ENCODE data around the gene TKT.

Gene TKT

DNA sequence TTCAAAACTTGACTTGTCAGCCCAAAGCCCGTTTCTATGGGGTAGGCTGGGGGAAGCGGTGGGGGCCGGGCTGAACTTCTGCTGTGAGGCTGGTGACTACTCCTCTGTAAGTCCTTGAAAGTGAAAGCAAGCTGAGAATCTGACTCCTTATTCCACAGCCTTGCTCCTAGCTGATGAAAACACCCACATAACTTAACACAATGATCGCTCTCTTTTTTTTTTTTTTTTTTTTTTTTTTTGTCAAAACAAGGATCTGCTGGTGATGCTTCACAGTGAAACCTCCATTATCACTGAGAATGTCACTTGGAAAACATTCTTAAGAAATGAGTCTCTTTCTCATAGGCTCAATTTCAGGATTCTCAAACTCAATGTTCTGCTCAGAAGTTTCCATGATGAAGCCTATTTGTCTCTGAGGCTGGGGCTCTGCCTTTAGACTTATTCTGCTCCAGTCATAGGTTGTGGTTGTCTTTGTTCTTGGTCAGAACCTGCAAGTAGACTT, 31.4 kb upstream of the TKT start:
- Histone ChIP-seq H3K18ac (ENCODE audit: low read depth in 1 of 2, low read length in 2 of 2) (no peak overlapping the region), H3K79me1 (replicated peaks; ENCODE audit: low read length, poor library complexity, severe bottlenecking) (peaks cover 12% of the 10 kb centered on the region), H3K27me3 (ENCODE audit: control insufficient read depth in 1 of 2, insufficient read depth in 1 of 2, low read length in 2 of 2) (no peaks in the 10 kb centered on the region)

DNA sequence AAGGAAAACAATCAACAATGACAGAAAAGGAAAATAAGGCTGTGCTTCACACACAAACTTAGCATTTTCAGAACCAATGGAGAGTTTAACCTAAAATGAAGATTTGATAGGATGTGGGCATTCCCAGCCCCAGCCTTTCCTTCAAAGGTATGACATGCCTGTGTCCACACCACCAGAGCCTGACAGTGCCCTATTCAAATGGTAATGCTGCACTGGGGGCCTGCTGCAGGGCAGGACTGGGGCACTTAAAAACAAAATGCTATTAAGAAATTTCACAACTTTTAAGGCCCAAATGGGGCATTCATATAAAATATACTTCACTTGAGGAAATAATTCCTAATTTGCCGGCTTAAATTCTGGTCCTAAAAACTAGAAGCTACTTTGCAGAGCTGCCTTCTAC, 30.9 kb upstream of the TKT start:
- Histone ChIP-seq H3K4ac (ENCODE audit: low read depth in 1 of 2, low read length in 2 of 2) (peak overlapping the region in 1 of 2 experiments; percentile 63), H3K36me3 (ENCODE audit: control insufficient read depth in 1 of 2, insufficient read depth in 2 of 2, low read depth in 1 of 2, low read length in 2 of 2) (peaks cover 18 to 82% of the 10 kb centered on the region in 2 experiments)
- WGBS = 36% methylated on average over 1 of the region's 1 CpG

More for the DNA sequence above, 31.4 kb upstream of the TKT start:
- Histone ChIP-seq H2BK12ac (ENCODE audit: low read length in 2 of 2) (no peak overlapping the region), H3K4me1 (ENCODE audit: control insufficient read depth, insufficient read depth, low read depth, low read length) (no peaks in the 10 kb centered on the region), H2BK15ac (ENCODE audit: low read depth, poor library complexity, severe bottlenecking) (no peak overlapping the region), H3K23ac (ENCODE audit: low read length in 2 of 2) (no peak overlapping the region), H4K91ac (ENCODE audit: low read length) (no peak overlapping the region), H2BK120ac (ENCODE audit: low read depth, low read length) (no peak overlapping the region), H3K4me3 (ENCODE audit: insufficient read depth in 1 of 2, low read depth in 1 of 2, low read length in 2 of 2) (no peak overlapping the region), H3K14ac (ENCODE audit: low read length in 2 of 2) (no peak overlapping the region), H3K36me3 (ENCODE audit: control insufficient read depth in 1 of 2, insufficient read depth in 2 of 2, low read depth in 1 of 2, low read length in 2 of 2) (peaks cover 20 to 87% of the 10 kb centered on the region in 2 experiments), H2AFZ (ENCODE audit: low read depth, low read length) (no peak overlapping the region), H3K27ac (ENCODE audit: low read length, poor library complexity, severe bottlenecking) (peak overlapping the region; percentile 17), H2BK5ac (ENCODE audit: low read depth, low read length, poor library complexity, severe bottlenecking) (no peak overlapping the region), H4K8ac (ENCODE audit: low read length) (no peak overlapping the region), H3K9me3 (ENCODE audit: control insufficient read depth, low read length) (no peaks in the 10 kb centered on the region), H3K9ac (ENCODE audit: low read length) (peak overlapping the region; percentile 51), H3K4me2 (ENCODE audit: low read length, poor library complexity, severe bottlenecking) (no peak overlapping the region), H3K4ac (ENCODE audit: low read depth in 1 of 2, low read length in 2 of 2) (no peak overlapping the region), H2AK5ac (ENCODE audit: low read length, severe bottlenecking) (no peak overlapping the region)
- peak; percentile 74 for DNase-seq
- WGBS = 62% methylated on average over 4 of the region's 4 CpGs

GRCh38 chr3:53282581-53282980, 26.8 kb upstream of the TKT start:
- Histone ChIP-seq H4K91ac (ENCODE audit: low read length) (no peak overlapping the region), H3K23ac (ENCODE audit: low read length in 2 of 2) (no peak overlapping the region), H3K9ac (ENCODE audit: low read length) (no peak overlapping the region), H2AK5ac (ENCODE audit: low read length, severe bottlenecking) (no peak overlapping the region), H3K4me2 (ENCODE audit: low read length, poor library complexity, severe bottlenecking) (no peak overlapping the region), H3K9me3 (ENCODE audit: control insufficient read depth, low read length) (no peaks in the 10 kb centered on the region), H3K4me1 (ENCODE audit: control insufficient read depth, insufficient read depth, low read depth, low read length) (no peaks in the 10 kb centered on the region), H3K14ac (ENCODE audit: low read length in 2 of 2) (no peak overlapping the region), H3K4me3 (ENCODE audit: insufficient read depth in 1 of 2, low read depth in 1 of 2, low read length in 2 of 2) (no peak overlapping the region), H3K27ac (ENCODE audit: low read length, poor library complexity, severe bottlenecking) (no peak overlapping the region), H3K27me3 (ENCODE audit: control insufficient read depth in 1 of 2, insufficient read depth in 1 of 2, low read length in 2 of 2) (no peaks in the 10 kb centered on the region), H2BK5ac (ENCODE audit: low read depth, low read length, poor library complexity, severe bottlenecking) (no peak overlapping the region), H2BK12ac (ENCODE audit: low read length in 2 of 2) (no peak overlapping the region), H2AFZ (ENCODE audit: low read depth, low read length) (no peak overlapping the region), H3K79me1 (replicated peaks; ENCODE audit: low read length, poor library complexity, severe bottlenecking) (peaks cover 4% of the 10 kb centered on the region), H3K36me3 (ENCODE audit: control insufficient read depth in 1 of 2, insufficient read depth in 2 of 2, low read depth in 1 of 2, low read length in 2 of 2) (peaks cover 14 to 55% of the 10 kb centered on the region in 2 experiments), H2BK120ac (ENCODE audit: low read depth, low read length) (no peak overlapping the region), H3K4ac (ENCODE audit: low read depth in 1 of 2, low read length in 2 of 2) (no peak overlapping the region), H2BK15ac (ENCODE audit: low read depth, poor library complexity, severe bottlenecking) (no peak overlapping the region), H3K18ac (ENCODE audit: low read depth in 1 of 2, low read length in 2 of 2) (no peak overlapping the region), H4K8ac (ENCODE audit: low read length) (no peak overlapping the region)
- WGBS = 90% methylated on average over 8 of the region's 8 CpGs
- no peak for DNase-seq

More for the DNA sequence above, 30.9 kb upstream of the TKT start:
- no peak overlapping the region for H3K23ac ChIP-seq (ENCODE audit: low read length in 2 of 2)
- H3K4me1 ChIP-seq (ENCODE audit: control insufficient read depth, insufficient read depth, low read depth, low read length) = no peaks in the 10 kb centered on the region
- H4K91ac ChIP-seq (ENCODE audit: low read length) = no peak overlapping the region
- H2BK5ac ChIP-seq (ENCODE audit: low read depth, low read length, poor library complexity, severe bottlenecking) = no peak overlapping the region
- H3K27me3 ChIP-seq (ENCODE audit: control insufficient read depth in 1 of 2, insufficient read depth in 1 of 2, low read length in 2 of 2) = no peaks in the 10 kb centered on the region
- no peak overlapping the region for H2AK5ac ChIP-seq (ENCODE audit: low read length, severe bottlenecking)
- H3K4me3 ChIP-seq (ENCODE audit: insufficient read depth in 1 of 2, low read depth in 1 of 2, low read length in 2 of 2) = no peak overlapping the region
- no peak overlapping the region for H2AFZ ChIP-seq (ENCODE audit: low read depth, low read length)
- peak overlapping the region; percentile 17 for H3K27ac ChIP-seq (ENCODE audit: low read length, poor library complexity, severe bottlenecking)
- no peak overlapping the region for H2BK15ac ChIP-seq (ENCODE audit: low read depth, poor library complexity, severe bottlenecking)
- no peak overlapping the region for H2BK120ac ChIP-seq (ENCODE audit: low read depth, low read length)
- H3K18ac ChIP-seq (ENCODE audit: low read depth in 1 of 2, low read length in 2 of 2) = no peak overlapping the region
- no peak overlapping the region for H4K8ac ChIP-seq (ENCODE audit: low read length)
- no peaks in the 10 kb centered on the region for H3K9me3 ChIP-seq (ENCODE audit: control insufficient read depth, low read length)
- H2BK12ac ChIP-seq (ENCODE audit: low read length in 2 of 2) = no peak overlapping the region
- H3K14ac ChIP-seq (ENCODE audit: low read length in 2 of 2) = no peak overlapping the region
- H3K4me2 ChIP-seq (ENCODE audit: low read length, poor library complexity, severe bottlenecking) = no peak overlapping the region
- peaks cover 9% of the 10 kb centered on the region for H3K79me1 ChIP-seq (replicated peaks; ENCODE audit: low read length, poor library complexity, severe bottlenecking)
- H3K9ac ChIP-seq (ENCODE audit: low read length) = peak overlapping the region; percentile 51
- no peak for DNase-seq

- 80% methylated on average over 4 of the region's 4 CpGs for WGBS
- no peak overlapping the region for H2BK12ac ChIP-seq (ENCODE audit: low read length in 2 of 2)
- no peak overlapping the region for H3K4me3 ChIP-seq (ENCODE audit: insufficient read depth in 1 of 2, low read depth in 1 of 2, low read length in 2 of 2)
- H2BK15ac ChIP-seq (ENCODE audit: low read depth, poor library complexity, severe bottlenecking) = no peak overlapping the region
- no peak overlapping the region for H3K23ac ChIP-seq (ENCODE audit: low read length in 2 of 2)
- H4K8ac ChIP-seq (ENCODE audit: low read length) = no peak overlapping the region
- no peak overlapping the region for H3K4ac ChIP-seq (ENCODE audit: low read depth in 1 of 2, low read length in 2 of 2)
- no peaks in the 10 kb centered on the region for H3K79me1 ChIP-seq (replicated peaks; ENCODE audit: low read length, poor library complexity, severe bottlenecking)
- no peak overlapping the region for H3K4me2 ChIP-seq (ENCODE audit: low read length, poor library complexity, severe bottlenecking)
- H3K36me3 ChIP-seq (ENCODE audit: control insufficient read depth in 1 of 2, insufficient read depth in 2 of 2, low read depth in 1 of 2, low read length in 2 of 2) = peaks cover 8 to 17% of the 10 kb centered on the region in 2 experiments
- H3K4me1 ChIP-seq (ENCODE audit: control insufficient read depth, insufficient read depth, low read depth, low read length) = no peaks in the 10 kb centered on the region
- H3K18ac ChIP-seq (ENCODE audit: low read depth in 1 of 2, low read length in 2 of 2) = no peak overlapping the region
- H3K27ac ChIP-seq (ENCODE audit: low read length, poor library complexity, severe bottlenecking) = no peak overlapping the region
- H2BK120ac ChIP-seq (ENCODE audit: low read depth, low read length) = no peak overlapping the region
- H3K9ac ChIP-seq (ENCODE audit: low read length) = no peak overlapping the region
- no peak for DNase-seq
- no peak overlapping the region for H2BK5ac ChIP-seq (ENCODE audit: low read depth, low read length, poor library complexity, severe bottlenecking)
- H3K9me3 ChIP-seq (ENCODE audit: control insufficient read depth, low read length) = no peaks in the 10 kb centered on the region
- H2AFZ ChIP-seq (ENCODE audit: low read depth, low read length) = no peak overlapping the region
- H4K91ac ChIP-seq (ENCODE audit: low read length) = no peak overlapping the region
- no peak overlapping the region for H3K14ac ChIP-seq (ENCODE audit: low read length in 2 of 2)
- H2AK5ac ChIP-seq (ENCODE audit: low read length, severe bottlenecking) = no peak overlapping the region
- no peaks in the 10 kb centered on the region for H3K27me3 ChIP-seq (ENCODE audit: control insufficient read depth in 1 of 2, insufficient read depth in 1 of 2, low read length in 2 of 2)
These were observed 22.8 kb upstream of the TKT start for GRCh38 chr3:53278667-53279066.
